SK-N-SH treated with all-trans-retinoic acid at 6 μM for 48 hours (cell line): ENCODE measurements around the gene NNMT.

Experiments
- ATAC-seq: fragments of 200-7000 bp; cut with Tn5 transposase; 3 replicates; pipeline ENCODE4 v1.9.1; 2020; ENCODE audit warnings: mild to moderate bottlenecking, moderate library complexity
- CSDC2 ChIP-seq: fragments of 250-450 bp; sonication (Bioruptor Pico); IDR thresholded peaks from 2 replicates; pipeline ENCODE4 v1.5.0; 2020; ENCODE audit warnings: mild to moderate bottlenecking, moderate library complexity
- RARB ChIP-seq: fragments of 250-450 bp; sonication (Bioruptor Pico); IDR thresholded peaks from 2 replicates; pipeline ENCODE4 v1.8.0; 2021; ENCODE audit warnings: mild to moderate bottlenecking, moderate library complexity
- SNAI2 ChIP-seq: fragments of 250-450 bp; sonication (Bioruptor Pico); IDR thresholded peaks from 2 replicates; pipeline ENCODE4 v1.5.0; 2020; ENCODE audit warnings: mild to moderate bottlenecking, moderate library complexity
- TOX ChIP-seq: fragments of 250-450 bp; sonication (Bioruptor Pico); IDR thresholded peaks from 2 replicates; pipeline ENCODE4 v1.8.0; 2021; ENCODE audit warnings: mild to moderate bottlenecking, moderate library complexity, borderline replicate concordance
- TSHZ2 ChIP-seq: fragments of 250-450 bp; sonication (Bioruptor Pico); IDR thresholded peaks from 2 replicates; pipeline ENCODE4 v1.5.0; 2020; ENCODE audit warnings: mild to moderate bottlenecking, moderate library complexity
- ZC3H10 ChIP-seq: fragments of 250-450 bp; sonication (Bioruptor Pico); IDR thresholded peaks from 2 replicates; pipeline ENCODE4 v1.5.1; 2021; ENCODE audit warnings: mild to moderate bottlenecking, moderate library complexity
- ZFP30 ChIP-seq: fragments of 450-650 bp; formaldehyde crosslinking; IDR thresholded peaks from 2 replicates; pipeline ENCODE4 v1.5.0; 2022; ENCODE audit warnings: mild to moderate bottlenecking, moderate library complexity
- ZNF565 ChIP-seq: fragments of 450-650 bp; formaldehyde crosslinking; conservative IDR thresholded peaks from 2 replicates; pipeline ENCODE4 v1.5.0; 2020; ENCODE audit warnings: low read depth, mild to moderate bottlenecking, moderate library complexity
- ZNF8 ChIP-seq: fragments of 450-650 bp; formaldehyde crosslinking; IDR thresholded peaks from 2 replicates; pipeline ENCODE4 v1.5.0; 2020; ENCODE audit warnings: mild to moderate bottlenecking, moderate library complexity

Gene NNMT

GRCh38 chr11:114362958-114363357 is 66.8 kb downstream of the NNMT start:
- TF ChIP-seq RARB (no peak), ZNF565 (CRISPR knock-in tag) (no peak), ZNF8 (CRISPR knock-in tag) (no peak), TSHZ2 (CRISPR knock-in tag) (no peak), CSDC2 (CRISPR knock-in tag) (no peak), SNAI2 (CRISPR knock-in tag) (no peak), ZFP30 (CRISPR knock-in tag) (no peak), ZC3H10 (no peak), TOX (CRISPR knock-in tag) (no peak)
- no peak for ATAC-seq
